ENCODE measurements around the gene IL16.

The IL16 gene

GRCh38 chr15:81280696-81281455 lies 84.2 kb downstream of the IL16 start:
- H3K27ac ChIP-seq: no peak overlapping the region
- TF ChIP-seq ZFX (IDR thresholded peaks at IDR 0.05; ENCODE audit: borderline replicate concordance): no peak
- TF ChIP-seq CTCF (IDR thresholded peaks at IDR 0.05): no peak

GRCh38 chr15:81281456-81281735 lies 84.7 kb downstream of the IL16 start:
- no peak overlapping the region for H3K27ac ChIP-seq
- no peak for TF ChIP-seq ZFX (IDR thresholded peaks at IDR 0.05; ENCODE audit: borderline replicate concordance)
- no peak for TF ChIP-seq CTCF (IDR thresholded peaks at IDR 0.05)

- H3K27ac ChIP-seq: no peak overlapping the region
These were observed 85.3 kb downstream of the IL16 start for GRCh38 chr15:81281766-81282605.

GRCh38 chr15:81282606-81282895 lies 85.9 kb downstream of the IL16 start:
- TF ChIP-seq ZFX (IDR thresholded peaks at IDR 0.05; ENCODE audit: borderline replicate concordance) (no peak), CTCF (IDR thresholded peaks at IDR 0.05) (no peak)
- no peak overlapping the region for H3K27ac ChIP-seq

More at GRCh38 chr15:81281766-81282605, 85.3 kb downstream of the IL16 start:
- TF ChIP-seq ZFX (IDR thresholded peaks at IDR 0.05; ENCODE audit: borderline replicate concordance): no peak
- TF ChIP-seq CTCF (IDR thresholded peaks at IDR 0.05): no peak

- H3K27ac ChIP-seq: no peak overlapping the region
- TF ChIP-seq ZFX (IDR thresholded peaks at IDR 0.05; ENCODE audit: borderline replicate concordance) (no peak), CTCF (IDR thresholded peaks at IDR 0.05) (no peak)
These were observed 86.2 kb downstream of the IL16 start for GRCh38 chr15:81282911-81283310.

GRCh38 chr15:81284256-81285031 lies 87.8 kb downstream of the IL16 start:
- no peak overlapping the region for H3K27ac ChIP-seq
- TF ChIP-seq CTCF (IDR thresholded peaks at IDR 0.05) (no peak), ZFX (IDR thresholded peaks at IDR 0.05; ENCODE audit: borderline replicate concordance) (no peak)

Measured in 22Rv1 (cell line).